H9 (cell line): ENCODE measurements around the gene HIVEP1. TPM values are rescaled to one million over a fixed set of nuclear protein-coding genes. Genes with fewer than 3 reads are reported as not detected.

Experiments
- DNase-seq: peaks from one replicate; pipeline ENCODE4 v3.0.0-alpha.2; 2017
- H2AFZ ChIP-seq: one replicate; pipeline ENCODE4 v1.6.1; 2013; ENCODE audit warnings: mild to moderate bottlenecking, low read length, control low read depth, moderate library complexity
- H2AK5ac ChIP-seq: 2 replicates; pipeline ENCODE4 v1.6.1; 2013; ENCODE audit warnings: low read length, control low read depth, mixed read lengths; ENCODE audit not compliant: insufficient read length
- H2BK120ac ChIP-seq: one replicate; pipeline ENCODE4 v1.6.1; 2013; ENCODE audit warnings: low read depth, mild to moderate bottlenecking, low read length, control low read depth, inconsistent platforms; ENCODE audit not compliant: poor library complexity, severe bottlenecking
- H2BK12ac ChIP-seq: 2 replicates; pipeline ENCODE4 v1.6.1; 2013; ENCODE audit warnings: low read length, control low read depth, mixed read lengths, low read depth; ENCODE audit not compliant: insufficient read length
- H2BK15ac ChIP-seq: 2 replicates; pipeline ENCODE4 v1.6.1; 2013; ENCODE audit warnings: low read depth, low read length, control low read depth
- H2BK20ac ChIP-seq: one replicate; pipeline ENCODE4 v1.6.1; 2013; ENCODE audit warnings: low read depth, mild to moderate bottlenecking, low read length, control low read depth, inconsistent platforms; ENCODE audit not compliant: poor library complexity, severe bottlenecking
- H2BK5ac ChIP-seq: 2 replicates; pipeline ENCODE4 v1.6.1; 2013; ENCODE audit warnings: low read length, control low read depth, mixed read lengths; ENCODE audit not compliant: insufficient read length
- H3K14ac ChIP-seq: 2 replicates; pipeline ENCODE4 v1.6.1; 2013; ENCODE audit warnings: low read length, control low read depth; ENCODE audit not compliant: insufficient read depth
- H3K18ac ChIP-seq: 2 replicates; pipeline ENCODE4 v1.6.1; 2013; ENCODE audit warnings: low read depth, mild to moderate bottlenecking, mixed read lengths, low read length, control low read depth; ENCODE audit not compliant: insufficient read length
- H3K23ac ChIP-seq: 2 replicates; pipeline ENCODE4 v1.6.1; 2013; ENCODE audit warnings: low read length, control low read depth, mixed read lengths, low read depth; ENCODE audit not compliant: insufficient read length
- H3K23me2 ChIP-seq: 2 replicates; pipeline ENCODE4 v1.6.1; 2013; ENCODE audit warnings: low read depth, mild to moderate bottlenecking, mixed read lengths, low read length, control low read depth; ENCODE audit not compliant: insufficient read length, poor library complexity, severe bottlenecking
- H3K27ac ChIP-seq: 2 replicates; pipeline ENCODE4 v1.5.1; 2013; ENCODE audit warnings: low read length, control low read depth, mixed read lengths, low read depth; ENCODE audit not compliant: insufficient read length
- H3K27me3 ChIP-seq: 2 replicates; pipeline ENCODE4 v1.6.1; 2013; ENCODE audit warnings: low read length, control low read depth, inconsistent platforms; ENCODE audit not compliant: insufficient read depth
- H3K4ac ChIP-seq: 2 replicates; pipeline ENCODE4 v1.6.1; 2013; ENCODE audit warnings: low read depth, mild to moderate bottlenecking, control low read depth, inconsistent platforms, low read length, moderate library complexity
- H3K4me1 ChIP-seq: 2 replicates; pipeline ENCODE4 v1.6.1; 2013; ENCODE audit warnings: low read length, control low read depth, inconsistent platforms; ENCODE audit not compliant: insufficient read depth
- H3K4me2 ChIP-seq: 2 replicates; pipeline ENCODE4 v1.6.1; 2013; ENCODE audit warnings: low read length, control low read depth, mixed read lengths; ENCODE audit not compliant: insufficient read length, insufficient read depth
- H3K56ac ChIP-seq: 2 replicates; pipeline ENCODE4 v1.6.1; 2013; ENCODE audit warnings: low read depth, mild to moderate bottlenecking, mixed read lengths, low read length, control low read depth; ENCODE audit not compliant: insufficient read length
- H3K79me1 ChIP-seq: 2 replicates; pipeline ENCODE4 v1.6.1; 2013; ENCODE audit warnings: low read depth, mild to moderate bottlenecking, moderate library complexity, low read length, control low read depth, inconsistent platforms; ENCODE audit not compliant: insufficient read depth, poor library complexity, severe bottlenecking
- H3K79me2 ChIP-seq: 2 replicates; pipeline ENCODE4 v1.6.1; 2013; ENCODE audit warnings: low read length, control low read depth, inconsistent platforms; ENCODE audit not compliant: insufficient read depth
- H3K9ac ChIP-seq: 2 replicates; pipeline ENCODE4 v1.6.1; 2013; ENCODE audit warnings: low read length, control low read depth, mixed read lengths; ENCODE audit not compliant: insufficient read length; ENCODE audit errors: extremely low read depth
- H3K9me3 ChIP-seq: one replicate; pipeline ENCODE4 v1.6.1; 2013; ENCODE audit warnings: low read depth, low read length, inconsistent platforms; ENCODE audit not compliant: control insufficient read depth
- H3T11ph ChIP-seq: one replicate; pipeline ENCODE4 v1.6.1; 2013; ENCODE audit warnings: mild to moderate bottlenecking, low read length, control low read depth, inconsistent platforms
- H4K20me1 ChIP-seq: one replicate; pipeline ENCODE4 v1.6.1; 2013; ENCODE audit not compliant: control insufficient read depth, insufficient read length, insufficient read depth
- H4K5ac ChIP-seq: 2 replicates; pipeline ENCODE4 v1.6.1; 2013; ENCODE audit warnings: low read depth, mild to moderate bottlenecking, mixed read lengths, low read length, control low read depth; ENCODE audit not compliant: insufficient read length
- H4K8ac ChIP-seq: replicated peaks from 2 replicates; pipeline ENCODE4 v1.6.1; 2013; ENCODE audit warnings: low read length, control low read depth, mixed read lengths, low read depth; ENCODE audit not compliant: insufficient read length
- H4K91ac ChIP-seq: 2 replicates; pipeline ENCODE4 v1.6.1; 2013; ENCODE audit warnings: low read depth, mild to moderate bottlenecking, moderate library complexity, mixed read lengths, low read length, control low read depth; ENCODE audit not compliant: insufficient read length
- H3K27ac Mint-ChIP-seq, 3 experiments: 2 replicates in 2 of 3; 3 replicates in 1 of 3; pipeline ENCODE4 v1.8.0; 2020 to 2021; ENCODE audit warnings: mixed read lengths in 3 of 3, mild to moderate bottlenecking in 1 of 3, moderate library complexity in 1 of 3
- H3K27me3 Mint-ChIP-seq: 2 replicates; pipeline ENCODE4 v1.8.0; 2021; ENCODE audit warnings: low read depth, mild to moderate bottlenecking, moderate library complexity, mixed read lengths
- H3K36me3 Mint-ChIP-seq, 3 experiments: 2 replicates in 2 of 3; 3 replicates in 1 of 3; pipeline ENCODE4 v1.8.0; 2020 to 2021; ENCODE audit warnings: low read depth in 3 of 3, mixed read lengths in 3 of 3; ENCODE audit not compliant: insufficient read depth in 1 of 3
- H3K4me1 Mint-ChIP-seq, 2 experiments: 2 replicates each; pipeline ENCODE4 v1.8.0; 2020; ENCODE audit warnings: mixed read lengths in 2 of 2
- H3K4me3 Mint-ChIP-seq, 2 experiments: 2 replicates in 1 of 2; 3 replicates in 1 of 2; pipeline ENCODE4 v1.8.0; 2020 to 2021; ENCODE audit warnings: mild to moderate bottlenecking in 2 of 2, mixed read lengths in 2 of 2, moderate library complexity in 1 of 2
- H3K9me3 Mint-ChIP-seq, 2 experiments: 2 replicates in 1 of 2; 3 replicates in 1 of 2; pipeline ENCODE4 v1.8.0; 2020; ENCODE audit warnings: mild to moderate bottlenecking in 2 of 2, mixed read lengths in 2 of 2, moderate library complexity in 1 of 2
- WGBS: extraction: QIAGEN DNeasy Blood & Tissue Kit; methylation state at CpG from one replicate; pipeline ENCODE4 v1.1.7; 2013; ENCODE audit warnings: missing lambda C conversion rate, low lambda C conversion rate, mixed read lengths; ENCODE audit not compliant: insufficient read length; ENCODE audit errors: extremely low coverage; 5-methylcytosine and 5-hydroxymethylcytosine counted together
- total RNA-seq: library from RNA; stranded (reverse); gene quantifications from 2 replicates; pipeline ENCODE4 v1.2.1, GENCODE V29; 2021
- TF ChIP-seq, protein P1 (sequence below): fragments of 200-600 bp; sonication (generic); conservative IDR thresholded peaks from 3 replicates; pipeline ENCODE4 v1.8.0; 2021; ENCODE audit warnings: antibody characterized with exemption, mild to moderate bottlenecking

HIVEP1 gene
- total RNA-seq, 1 experiment from 2014 or later = 44.2 TPM

GRCh38 chr6:12007473-12007872 is 4.6 kb upstream of the HIVEP1 start:
- no peak overlapping the region for H2BK15ac ChIP-seq
- H3K4me3 Mint-ChIP-seq = peak overlapping the region in 1 of 2 experiments; percentile 98; a peak in 1 of 5 replicates
- H3K36me3 Mint-ChIP-seq = no peaks in the 10 kb centered on the region; a peak in 1 of 7 replicates
- no peak overlapping the region for H2AFZ ChIP-seq
- H3K79me1 ChIP-seq = no peaks in the 10 kb centered on the region
- H3K4me1 ChIP-seq = no peaks in the 10 kb centered on the region; the same call in 1 of the 2 replicates
- H3K14ac ChIP-seq = no peak overlapping the region
- no peak overlapping the region for H3K18ac ChIP-seq
- no peak overlapping the region for H4K91ac ChIP-seq
- no peak overlapping the region for H3K27ac ChIP-seq
- H2BK5ac ChIP-seq = no peak overlapping the region
- H3K9me3 ChIP-seq = no peaks in the 10 kb centered on the region
- no peaks in the 10 kb centered on the region for H3K79me2 ChIP-seq
- H4K20me1 ChIP-seq = no peaks in the 10 kb centered on the region
- no peak overlapping the region for H2AK5ac ChIP-seq
- H3K56ac ChIP-seq = no peak overlapping the region
- H3K27me3 ChIP-seq = no peaks in the 10 kb centered on the region
- H3K9ac ChIP-seq = no peak overlapping the region
- H4K8ac ChIP-seq = no peak overlapping the region
- H3K23me2 ChIP-seq = peaks cover 9% of the 10 kb centered on the region
- H2BK20ac ChIP-seq = no peak overlapping the region
- H3K27ac Mint-ChIP-seq = no peak overlapping the region
- WGBS = no CpG with 5 or more reads among the region's 9 CpGs
- no peak overlapping the region for H2BK120ac ChIP-seq
- no peak overlapping the region for H3K4ac ChIP-seq
- TF ChIP-seq, protein P1, sequence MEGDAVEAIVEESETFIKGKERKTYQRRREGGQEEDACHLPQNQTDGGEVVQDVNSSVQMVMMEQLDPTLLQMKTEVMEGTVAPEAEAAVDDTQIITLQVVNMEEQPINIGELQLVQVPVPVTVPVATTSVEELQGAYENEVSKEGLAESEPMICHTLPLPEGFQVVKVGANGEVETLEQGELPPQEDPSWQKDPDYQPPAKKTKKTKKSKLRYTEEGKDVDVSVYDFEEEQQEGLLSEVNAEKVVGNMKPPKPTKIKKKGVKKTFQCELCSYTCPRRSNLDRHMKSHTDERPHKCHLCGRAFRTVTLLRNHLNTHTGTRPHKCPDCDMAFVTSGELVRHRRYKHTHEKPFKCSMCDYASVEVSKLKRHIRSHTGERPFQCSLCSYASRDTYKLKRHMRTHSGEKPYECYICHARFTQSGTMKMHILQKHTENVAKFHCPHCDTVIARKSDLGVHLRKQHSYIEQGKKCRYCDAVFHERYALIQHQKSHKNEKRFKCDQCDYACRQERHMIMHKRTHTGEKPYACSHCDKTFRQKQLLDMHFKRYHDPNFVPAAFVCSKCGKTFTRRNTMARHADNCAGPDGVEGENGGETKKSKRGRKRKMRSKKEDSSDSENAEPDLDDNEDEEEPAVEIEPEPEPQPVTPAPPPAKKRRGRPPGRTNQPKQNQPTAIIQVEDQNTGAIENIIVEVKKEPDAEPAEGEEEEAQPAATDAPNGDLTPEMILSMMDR = no peak
- peaks cover 23 to 25% of the 10 kb centered on the region in 2 experiments for H3K4me1 Mint-ChIP-seq
- H3K27me3 Mint-ChIP-seq = no peaks in the 10 kb centered on the region
- no peak overlapping the region for H2BK12ac ChIP-seq
- no peak overlapping the region for H3K23ac ChIP-seq
- H4K5ac ChIP-seq = no peak overlapping the region
- no peaks in the 10 kb centered on the region for H3K9me3 Mint-ChIP-seq
- H3T11ph ChIP-seq = no peak overlapping the region
- no peak for DNase-seq
- no peak overlapping the region for H3K4me2 ChIP-seq
